Measurements from ENCODE around the gene IL6. TPM values are rescaled to one million over a fixed set of nuclear protein-coding genes. Genes with fewer than 3 reads are reported as not detected.
"Not testable (repeated sequence)": the region's sequence is repeated elsewhere in the genome, so short reads cannot be mapped to it uniquely, and the experiment has no call there.

Gene IL6
- total RNA-seq, 1 donor from 2014 or later: not detected

GRCh38 chr7:22708677-22709061 lies 18.3 kb upstream of the IL6 start:
- H3K4me3 Mint-ChIP-seq (ENCODE audit: low read depth); H3K9me3 Mint-ChIP-seq; intact Hi-C loops (cut with micrococcal nuclease); H3K27ac Mint-ChIP-seq; H3K36me3 Mint-ChIP-seq (ENCODE audit: low read depth); DNase-seq (ENCODE audit: low spot score); H3K4me1 Mint-ChIP-seq (ENCODE audit: low read depth): not testable (repeated sequence)
- H3K27me3 Mint-ChIP-seq (ENCODE audit: low read depth): peaks cover 28% of the 10 kb centered on the region

DNA sequence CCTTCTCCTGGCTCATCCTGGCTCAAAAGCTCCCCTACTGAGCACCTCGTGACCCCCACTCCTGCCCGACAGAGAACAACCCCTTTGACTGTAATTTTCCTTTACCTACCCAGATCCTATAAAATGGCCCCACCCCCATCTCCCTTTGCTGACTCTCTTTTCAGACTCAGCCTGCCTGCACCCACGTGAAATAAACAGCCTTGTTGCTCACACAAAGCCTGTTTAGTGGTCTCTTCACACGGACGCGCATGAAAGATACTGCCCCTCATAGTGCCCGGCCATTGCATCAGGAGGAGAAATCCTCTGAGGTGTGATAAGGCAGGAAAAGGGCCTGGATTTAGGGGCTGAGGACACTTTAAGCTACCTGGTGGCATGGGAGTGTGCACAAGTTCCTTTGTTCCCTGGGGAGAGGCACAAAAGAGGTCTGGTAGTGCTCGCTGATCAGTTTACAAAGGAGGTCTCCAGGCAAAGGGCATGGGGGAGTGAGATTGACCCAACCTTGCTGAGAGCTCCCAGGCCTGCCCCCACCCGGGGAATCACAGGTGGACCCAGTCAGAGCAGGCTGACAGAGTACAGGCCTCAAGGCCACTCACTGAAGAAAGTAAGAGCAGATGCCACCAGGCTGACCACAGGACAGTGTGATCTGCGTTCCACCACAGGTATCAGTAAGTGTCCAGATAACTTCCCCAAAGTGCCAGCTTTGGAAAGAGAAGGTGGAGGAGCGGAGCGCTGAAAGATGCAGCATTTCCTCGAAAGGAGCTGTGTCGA lies 17.8 kb upstream of the IL6 start:
- H3K4me1 Mint-ChIP-seq (ENCODE audit: low read depth); H3K9me3 Mint-ChIP-seq; H3K27ac Mint-ChIP-seq; intact Hi-C loops (cut with micrococcal nuclease); H3K36me3 Mint-ChIP-seq (ENCODE audit: low read depth); DNase-seq (ENCODE audit: low spot score); H3K4me3 Mint-ChIP-seq (ENCODE audit: low read depth): not testable (repeated sequence)
- H3K27me3 Mint-ChIP-seq (ENCODE audit: low read depth): peaks cover 23% of the 10 kb centered on the region

GRCh38 chr7:22709857-22710256 lies 17.1 kb upstream of the IL6 start:
- no peak overlapping the region for H3K27ac Mint-ChIP-seq
- no peak overlapping the region for H3K4me3 Mint-ChIP-seq (ENCODE audit: low read depth)
- peaks cover 4% of the 10 kb centered on the region for H3K4me1 Mint-ChIP-seq (ENCODE audit: low read depth)

GRCh38 chr7:22712999-22713398 lies 14.0 kb upstream of the IL6 start:
- Mint-ChIP-seq H3K36me3 (ENCODE audit: low read depth) (no peaks in the 10 kb centered on the region), H3K27ac (no peak overlapping the region), H3K4me1 (ENCODE audit: low read depth) (peaks cover 6% of the 10 kb centered on the region), H3K27me3 (ENCODE audit: low read depth) (peaks cover 54% of the 10 kb centered on the region), H3K9me3 (no peaks in the 10 kb centered on the region), H3K4me3 (ENCODE audit: low read depth) (no peak overlapping the region)
- intact Hi-C loops (cut with micrococcal nuclease): no loop called here
- DNase-seq (ENCODE audit: low spot score): no peak

More at GRCh38 chr7:22709857-22710256, 17.1 kb upstream of the IL6 start:
- H3K27me3 Mint-ChIP-seq (ENCODE audit: low read depth): peaks cover 26% of the 10 kb centered on the region
- intact Hi-C loops (cut with micrococcal nuclease): no loop called here
- no peaks in the 10 kb centered on the region for H3K36me3 Mint-ChIP-seq (ENCODE audit: low read depth)
- no peak for DNase-seq (ENCODE audit: low spot score)
- H3K9me3 Mint-ChIP-seq: no peaks in the 10 kb centered on the region

DNA sequence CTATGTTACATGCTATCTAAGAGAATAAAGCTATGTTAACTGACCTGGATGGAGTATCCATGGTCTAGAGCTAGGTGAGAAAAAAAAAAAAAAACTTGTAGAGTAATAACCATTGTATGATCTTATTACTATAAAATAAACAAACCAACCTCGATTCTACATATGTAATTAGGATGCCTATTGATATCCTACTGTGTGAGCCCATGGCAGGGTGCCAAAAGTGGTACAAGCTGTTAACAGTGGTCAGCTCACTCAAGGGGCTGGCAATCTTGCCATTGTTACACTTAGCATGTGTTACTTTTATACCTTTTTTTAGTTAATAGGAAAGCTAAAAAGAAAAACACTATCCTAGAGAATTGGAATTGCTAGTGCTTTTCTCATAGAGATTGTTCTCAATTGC lies 13.5 kb upstream of the IL6 start:
- H3K36me3 Mint-ChIP-seq (ENCODE audit: low read depth): no peaks in the 10 kb centered on the region
- no peak overlapping the region for H3K4me3 Mint-ChIP-seq (ENCODE audit: low read depth)
- peaks cover 6% of the 10 kb centered on the region for H3K4me1 Mint-ChIP-seq (ENCODE audit: low read depth)
- no peaks in the 10 kb centered on the region for H3K9me3 Mint-ChIP-seq
- intact Hi-C loops (cut with micrococcal nuclease): no loop called here
- no peak overlapping the region for H3K27ac Mint-ChIP-seq
- no peak for DNase-seq (ENCODE audit: low spot score)
- peaks cover 56% of the 10 kb centered on the region for H3K27me3 Mint-ChIP-seq (ENCODE audit: low read depth)

GRCh38 chr7:22715969-22716368 lies 11.0 kb upstream of the IL6 start:
- H3K9me3 Mint-ChIP-seq: no peaks in the 10 kb centered on the region
- H3K27me3 Mint-ChIP-seq (ENCODE audit: low read depth): peaks cover 63% of the 10 kb centered on the region
- intact Hi-C loops (cut with micrococcal nuclease): no loop called here
- no peaks in the 10 kb centered on the region for H3K36me3 Mint-ChIP-seq (ENCODE audit: low read depth)
- H3K4me1 Mint-ChIP-seq (ENCODE audit: low read depth): peaks cover 9% of the 10 kb centered on the region
- DNase-seq (ENCODE audit: low spot score): no peak
- no peak overlapping the region for H3K27ac Mint-ChIP-seq
- no peak overlapping the region for H3K4me3 Mint-ChIP-seq (ENCODE audit: low read depth)

DNA sequence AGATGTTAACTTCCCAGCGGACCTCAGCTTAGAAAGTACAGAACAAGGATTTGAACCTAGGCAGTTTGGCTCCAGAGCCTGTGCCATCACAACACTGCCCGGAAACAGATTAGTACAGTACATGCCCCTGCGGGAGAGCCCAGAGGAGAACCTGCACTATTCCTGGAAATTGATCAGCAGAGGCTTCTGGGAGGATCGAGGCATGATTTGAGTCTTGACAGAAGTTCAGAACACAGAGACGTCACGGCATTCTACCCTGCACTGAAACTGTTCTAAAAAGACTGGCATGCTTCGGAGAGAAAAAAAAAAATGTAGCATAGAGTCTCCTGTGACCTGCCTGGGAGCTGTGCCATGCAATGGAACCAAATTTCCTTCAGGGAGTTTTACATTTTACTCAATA lies 9.2 kb upstream of the IL6 start:
- Mint-ChIP-seq H3K36me3 (ENCODE audit: low read depth) (no peaks in the 10 kb centered on the region), H3K4me1 (ENCODE audit: low read depth) (peaks cover 7% of the 10 kb centered on the region), H3K9me3 (no peaks in the 10 kb centered on the region), H3K27ac (no peak overlapping the region), H3K4me3 (ENCODE audit: low read depth) (no peak overlapping the region), H3K27me3 (ENCODE audit: low read depth) (peaks cover 51% of the 10 kb centered on the region)
- intact Hi-C loops (cut with micrococcal nuclease): no loop called here
- no peak for DNase-seq (ENCODE audit: low spot score)

DNA sequence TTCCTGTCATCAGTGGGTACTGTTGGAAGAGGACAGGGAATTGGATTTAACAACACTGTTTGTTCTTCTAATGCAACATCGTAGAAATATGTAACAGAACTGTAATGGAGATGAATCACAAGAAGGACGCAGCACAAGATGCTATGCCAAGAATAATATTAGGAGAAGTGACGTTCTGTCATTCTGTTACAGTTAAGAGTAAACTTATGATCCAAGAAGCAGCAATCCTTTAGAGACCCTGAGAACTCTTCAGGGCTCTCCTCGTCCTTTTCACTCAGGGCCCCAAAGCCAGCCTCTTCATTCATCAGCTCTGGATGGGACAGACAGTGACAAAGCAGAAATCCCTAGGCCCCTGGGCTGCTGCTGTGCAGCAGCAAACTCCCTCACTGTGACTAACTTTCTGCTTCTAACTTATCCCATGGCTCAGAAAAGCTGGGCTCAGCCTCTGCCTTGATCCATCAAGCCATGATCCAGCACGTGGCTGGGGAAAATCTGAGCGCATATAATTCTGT lies 8.7 kb upstream of the IL6 start:
- H3K27ac Mint-ChIP-seq: no peak overlapping the region

GRCh38 chr7:22718911-22719420 lies 8.0 kb upstream of the IL6 start:
- Mint-ChIP-seq H3K27ac (no peak overlapping the region), H3K27me3 (ENCODE audit: low read depth) (peaks cover 51% of the 10 kb centered on the region), H3K9me3 (no peaks in the 10 kb centered on the region), H3K4me1 (ENCODE audit: low read depth) (peaks cover 12% of the 10 kb centered on the region), H3K36me3 (ENCODE audit: low read depth) (no peaks in the 10 kb centered on the region), H3K4me3 (ENCODE audit: low read depth) (no peak overlapping the region)
- DNase-seq (ENCODE audit: low spot score): no peak
- intact Hi-C loops (cut with micrococcal nuclease): no loop called here

More for the DNA sequence above, 8.7 kb upstream of the IL6 start:
- peaks cover 47% of the 10 kb centered on the region for H3K27me3 Mint-ChIP-seq (ENCODE audit: low read depth)
- peaks cover 7% of the 10 kb centered on the region for H3K4me1 Mint-ChIP-seq (ENCODE audit: low read depth)
- intact Hi-C loops (cut with micrococcal nuclease): no loop called here
- H3K4me3 Mint-ChIP-seq (ENCODE audit: low read depth): no peak overlapping the region
- no peaks in the 10 kb centered on the region for H3K36me3 Mint-ChIP-seq (ENCODE audit: low read depth)
- no peaks in the 10 kb centered on the region for H3K9me3 Mint-ChIP-seq
- DNase-seq (ENCODE audit: low spot score): no peak

GRCh38 chr7:22720791-22721786 lies 5.9 kb upstream of the IL6 start:
- Mint-ChIP-seq H3K36me3 (ENCODE audit: low read depth) (no peaks in the 10 kb centered on the region), H3K9me3 (no peaks in the 10 kb centered on the region), H3K4me1 (ENCODE audit: low read depth) (peaks cover 23% of the 10 kb centered on the region), H3K27ac (no peak overlapping the region), H3K27me3 (ENCODE audit: low read depth) (peaks cover 44% of the 10 kb centered on the region), H3K4me3 (ENCODE audit: low read depth) (no peak overlapping the region)
- intact Hi-C loops (cut with micrococcal nuclease): no loop called here
- no peak for DNase-seq (ENCODE audit: low spot score)

DNA sequence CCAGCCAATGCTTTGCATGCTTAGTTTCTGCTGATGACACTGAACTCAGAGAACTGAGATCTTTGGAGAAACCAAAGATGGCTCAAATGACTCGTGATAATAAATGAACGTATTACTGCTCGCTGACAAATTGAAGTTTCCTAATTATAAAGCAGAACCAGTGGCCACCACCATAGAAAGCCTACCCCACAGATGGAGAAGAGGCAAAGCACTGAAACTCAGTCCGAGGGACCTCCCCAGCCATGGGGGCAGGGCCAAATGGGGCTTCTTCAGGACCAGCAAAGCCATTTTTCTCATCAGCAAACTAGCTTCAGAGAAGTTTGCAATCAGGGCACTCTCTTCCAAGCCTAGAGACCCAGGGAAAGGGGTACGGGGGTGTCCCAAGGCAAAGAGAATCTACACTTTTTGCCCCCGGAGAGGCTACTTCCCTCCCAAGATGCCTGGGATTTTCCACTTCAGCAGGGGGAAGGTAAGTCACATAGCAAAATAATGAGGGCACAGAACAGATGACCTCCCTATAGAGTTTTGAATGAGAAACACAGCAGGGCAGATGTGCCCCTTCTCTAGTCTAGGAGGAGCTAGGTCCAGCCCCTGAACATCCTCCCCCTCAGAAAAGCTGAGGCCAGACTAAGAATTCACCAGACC lies 4.3 kb upstream of the IL6 start:
- Mint-ChIP-seq H3K27ac (no peak overlapping the region), H3K4me1 (ENCODE audit: low read depth) (peaks cover 31% of the 10 kb centered on the region), H3K4me3 (ENCODE audit: low read depth) (no peak overlapping the region), H3K36me3 (ENCODE audit: low read depth) (no peaks in the 10 kb centered on the region), H3K9me3 (no peaks in the 10 kb centered on the region), H3K27me3 (ENCODE audit: low read depth) (peaks cover 39% of the 10 kb centered on the region)
- no peak for DNase-seq (ENCODE audit: low spot score)
- intact Hi-C loops (cut with micrococcal nuclease): no loop called here

DNA sequence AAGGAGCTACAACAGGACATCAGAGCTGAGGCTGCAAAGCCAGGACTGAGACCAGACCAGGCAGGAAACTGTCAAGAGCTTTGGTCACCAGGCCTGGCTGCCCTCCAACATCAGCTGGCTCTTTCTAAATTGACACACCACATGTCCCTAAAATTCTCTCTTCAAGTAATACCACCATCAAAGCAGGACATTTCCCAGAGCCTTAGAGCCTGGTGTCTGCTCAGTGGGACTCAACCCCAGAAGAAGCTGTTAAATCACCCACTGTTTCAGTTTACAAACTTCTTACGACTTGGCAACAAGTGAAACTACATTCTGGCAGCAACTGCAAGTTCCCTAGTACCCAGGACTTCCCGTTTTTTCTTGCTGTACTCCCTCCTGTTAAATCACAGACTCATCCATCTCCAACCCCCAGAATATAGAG lies 3.8 kb upstream of the IL6 start:
- no peak for DNase-seq (ENCODE audit: low spot score)
- H3K4me1 Mint-ChIP-seq (ENCODE audit: low read depth): peaks cover 31% of the 10 kb centered on the region
- H3K27me3 Mint-ChIP-seq (ENCODE audit: low read depth): peaks cover 34% of the 10 kb centered on the region
- H3K27ac Mint-ChIP-seq: no peak overlapping the region
- H3K36me3 Mint-ChIP-seq (ENCODE audit: low read depth): no peaks in the 10 kb centered on the region
- intact Hi-C loops (cut with micrococcal nuclease): no loop called here
- no peak overlapping the region for H3K4me3 Mint-ChIP-seq (ENCODE audit: low read depth)
- H3K9me3 Mint-ChIP-seq: no peaks in the 10 kb centered on the region
